Measurements from ENCODE around the gene FAM163B. TPM values are rescaled to one million over a fixed set of nuclear protein-coding genes. Genes with fewer than 3 reads are reported as not detected.

FAM163B gene
- total and polyA plus RNA-seq, 2 of the 8 experiments (the other 6 are each of a cell fraction or from before 2014, with no cell fraction given), result 0.63 to 1.0 TPM

GRCh38 chr9:133616643-133617405 lies 7.6 kb upstream of the FAM163B start:
- H3K4me3 ChIP-seq (ENCODE audit: extremely low read depth in 1 of 4, insufficient read depth in 2 of 4, low read depth in 3 of 4, low read length in 4 of 4), result no peak overlapping the region
- H3K14ac ChIP-seq (ENCODE audit: insufficient read length), result no peak overlapping the region
- DNase-seq (ENCODE audit: low read depth in 1 of 2, low spot score in 2 of 2) (no peak), FAIRE-seq (no peak)
- H2BK5ac ChIP-seq (ENCODE audit: low read depth, low read length), result no peak overlapping the region
- H3K4me1 ChIP-seq (replicated peaks in 1 of 4; ENCODE audit: control insufficient read depth in 3 of 4, insufficient read depth in 4 of 4, low read length in 3 of 4), result no peaks in the 10 kb centered on the region
- H3K4ac ChIP-seq (replicated peaks; ENCODE audit: insufficient read length, low read depth, low read length), result no peak overlapping the region
- no peaks in the 10 kb centered on the region for H3K23me2 ChIP-seq (ENCODE audit: low read depth, low read length)
- no peak overlapping the region for H3K56ac ChIP-seq (replicated peaks; ENCODE audit: insufficient read length, low read depth, low read length)
- no peak overlapping the region for H4K5ac ChIP-seq (ENCODE audit: insufficient read length, low read depth, low read length)
- H2BK12ac ChIP-seq (ENCODE audit: low read depth, low read length), result no peak overlapping the region
- no peaks in the 10 kb centered on the region for H3K9me3 ChIP-seq (ENCODE audit: insufficient read depth in 2 of 2, low read depth in 1 of 2, low read length in 1 of 2)
- 91% methylated on average over 13 of the region's 13 CpGs; no CpG with 5 or more reads in 1 of the 2 experiments for WGBS, 2 experiments (ENCODE audit: extremely low coverage in 1 of 2, insufficient coverage in 1 of 2, insufficient read length in 1 of 2, insufficient replicate concordance in 2 of 2, low coverage in 1 of 2, low lambda C conversion rate in 2 of 2, missing lambda C conversion rate in 1 of 2)
- peaks cover 0 to 4% (median 3%) of the 10 kb centered on the region in 4 experiments; a peak in 3 of 7 replicates for H3K27me3 ChIP-seq (replicated peaks in 1 of 4; ENCODE audit: control insufficient read depth in 3 of 4, extremely low read depth in 1 of 4, insufficient read depth in 3 of 4, low read length in 3 of 4)
- H3K4me2 ChIP-seq (ENCODE audit: insufficient read depth in 1 of 2, low read depth in 2 of 2, low read length in 2 of 2), result no peak overlapping the region
- POLR2A ChIA-PET (ENCODE audit: partially characterized antibody), result interaction anchor here (0.7 kb wide), 1 partner anchor 21 kb away, joined by 3 read pairs; no protein-coding TSS in a partner anchor
- CTCF ChIA-PET (ENCODE audit: partially characterized antibody), result interaction anchor here (1.0 to 1.9 kb wide), 5 partner anchors 14 to 94 kb away, joined by 3 to 6 read pairs (median 5); no protein-coding TSS in a partner anchor
- H3K36me3 ChIP-seq (ENCODE audit: control insufficient read depth in 2 of 4, insufficient read depth in 4 of 4, low read length in 3 of 4), result no peaks in the 10 kb centered on the region
- no peaks in the 10 kb centered on the region for H3K79me2 ChIP-seq (ENCODE audit: control insufficient read depth in 1 of 2, insufficient read depth in 2 of 2, low read length in 2 of 2)
- H4K91ac ChIP-seq (replicated peaks; ENCODE audit: insufficient read length, low read length), result no peak overlapping the region
- H3K18ac ChIP-seq (ENCODE audit: extremely low read depth, low read length), result no peak overlapping the region
- no peak overlapping the region for H2BK15ac ChIP-seq (ENCODE audit: low read length)
- no peaks in the 10 kb centered on the region for H3K79me1 ChIP-seq (ENCODE audit: low read depth, low read length)
- no peak overlapping the region for H2AFZ ChIP-seq (ENCODE audit: low read length)
- no peak overlapping the region for H4K8ac ChIP-seq (ENCODE audit: extremely low read depth, insufficient read depth, low read length)
- no peak for TF ChIP-seq SIX5 (IDR thresholded peaks at IDR 0.05; ENCODE audit: low read depth, low read length)
- no peak overlapping the region for H2BK20ac ChIP-seq (ENCODE audit: low read length)
- H4K20me1 ChIP-seq (replicated peaks in 1 of 2; ENCODE audit: control insufficient read depth in 1 of 2, insufficient read depth in 2 of 2, low read length in 2 of 2), result no peaks in the 10 kb centered on the region
- no peak overlapping the region for H3K9ac ChIP-seq (replicated peaks in 1 of 4; ENCODE audit: extremely low read depth in 1 of 4, low read depth in 3 of 4, low read length in 3 of 4)
- no peak overlapping the region for H3K23ac ChIP-seq (ENCODE audit: insufficient read length)
- H3K27ac ChIP-seq (ENCODE audit: low read depth, low read length), result no peak overlapping the region
- no peak overlapping the region for H2BK120ac ChIP-seq (replicated peaks; ENCODE audit: low read depth, low read length)
- no peak overlapping the region for H2AK5ac ChIP-seq (ENCODE audit: low read depth, low read length)

Measured in H1 (cell line).